Neural cell (in vitro differentiated cells): ENCODE measurements around the gene FUT9.

Experiments used
- CTCF ChIP-seq: fragments of 450-650 bp; IDR thresholded peaks from 2 replicates; pipeline ENCODE4 v1.5.1; 2014; ENCODE audit warnings: antibody characterized with exemption, mild to moderate bottlenecking, moderate library complexity; ENCODE audit not compliant: poor library complexity, severe bottlenecking
- MXI1 ChIP-seq: fragments of 450-650 bp; conservative IDR thresholded peaks from 2 replicates; pipeline ENCODE4 v1.6.1; 2014; ENCODE audit warnings: antibody characterized with exemption, mild to moderate bottlenecking; ENCODE audit not compliant: poor library complexity, severe bottlenecking
- POLR2AphosphoS5 ChIP-seq: IDR thresholded peaks from 2 replicates; pipeline ENCODE4 v1.6.1; 2012
- RAD21 ChIP-seq: fragments of 450-650 bp; conservative IDR thresholded peaks from 2 replicates; pipeline ENCODE4 v1.6.1; 2014; ENCODE audit warnings: antibody characterized with exemption, mild to moderate bottlenecking, moderate library complexity
- SMC3 ChIP-seq: fragments of 450-650 bp; conservative IDR thresholded peaks from 2 replicates; pipeline ENCODE4 v1.6.1; 2014; ENCODE audit warnings: antibody characterized with exemption, mild to moderate bottlenecking, moderate library complexity; ENCODE audit not compliant: poor library complexity

DNA sequence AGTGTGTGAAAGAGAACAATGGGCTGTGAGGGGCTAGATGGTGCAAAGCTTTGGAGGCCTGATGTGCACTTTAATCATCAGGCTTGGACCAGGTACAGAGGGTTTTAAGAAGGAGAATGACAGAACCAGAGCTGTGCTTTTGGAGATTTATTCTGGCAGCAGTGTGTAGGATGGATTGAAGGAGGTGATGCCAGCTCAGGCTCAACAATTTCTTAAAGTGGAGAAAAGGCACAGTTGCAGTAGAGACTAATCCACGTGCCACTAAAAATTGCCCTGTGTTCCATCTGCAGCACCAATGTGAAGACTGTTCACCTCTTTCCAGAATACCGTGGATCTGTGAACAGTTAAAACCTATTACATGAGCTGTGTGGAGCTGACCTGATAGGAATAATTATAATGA is 134.7 kb downstream of the FUT9 start:
- TF ChIP-seq RAD21 (no peak), SMC3 (no peak), CTCF (no peak), POLR2AphosphoS5 (no peak), MXI1 (no peak)
